Pancreas (tissue), 10 donors: ENCODE measurements around the gene HOXA11. TPM values are rescaled to one million over a fixed set of nuclear protein-coding genes. Genes with fewer than 3 reads are reported as not detected.

ENCODE experiments used
- ATAC-seq, 4 donors: fragments of 200-7000 bp; cut with Tn5 transposase; one replicate each; pipeline versions ENCODE4 v1.8.0 to v1.9.1; 2020; ENCODE audit warnings: mild to moderate bottlenecking in 4 of 4, moderate library complexity in 4 of 4
- DNase-seq, 6 donors: peaks; one replicate each; pipeline ENCODE4 v3.0.0-alpha.2; 2020
- FAIRE-seq: peaks from 2 replicates; lab custom pipeline; 2012; peaks lifted over from hg19 to GRCh38; lab: Jason Lieb, UNC
- H3K27ac ChIP-seq, 4 donors: fragments of 200-600 bp; sonication (generic); 1 replicate in 3 of 4; 2 replicates in 1 of 4; pipeline versions ENCODE4 v1.5.0 to v1.8.0; 2020
- H3K27me3 ChIP-seq, 4 donors: fragments of 200-600 bp; one replicate each; pipeline ENCODE4 v1.8.0; 2021
- H3K36me3 ChIP-seq, 3 donors: fragments of 200-600 bp; sonication (generic) in 1 of 3; one replicate each; pipeline versions ENCODE4 v1.5.0 to v1.8.0; 2020 to 2021
- H3K4me1 ChIP-seq, 3 donors: fragments of 200-600 bp; one replicate each; pipeline ENCODE4 v1.8.0; 2021
- H3K4me3 ChIP-seq, 4 donors: fragments of 200-600 bp; sonication (generic) in 2 of 4; one replicate each; pipeline versions ENCODE4 v1.5.0 to v1.8.0; 2020 to 2021
- H3K9me3 ChIP-seq, 4 donors: fragments of 200-600 bp; one replicate each; pipeline ENCODE4 v1.8.0; 2021
- CTCF ChIP-seq, 4 donors: fragments of 200-600 bp; sonication (generic) in 3 of 4; IDR thresholded peaks; one replicate each; pipeline versions ENCODE4 v1.5.0 to v1.8.0; 2021; ENCODE audit warnings: antibody characterized with exemption in 4 of 4
- WGBS, 2 donors: extraction: QIAGEN DNeasy Blood & Tissue Kit; methylation state at CpG; one replicate each; pipeline ENCODE4 v1.1.7; 2013; 5-methylcytosine and 5-hydroxymethylcytosine counted together
- intact Hi-C, 3 donors: fragments of 100-400 bp; cut with DNase I; formaldehyde crosslinking; loops; one replicate each; pipeline versions ENCODE4 v1.11.1 to v1.14.2; 2022
- polyA plus RNA-seq, 2 donors: library from polyadenylated mRNA; stranded (reverse); fragments of 200-250 nt; gene quantifications; one replicate each; pipeline ENCODE4 v1.2.3, GENCODE V29; 2013
- total RNA-seq, 6 donors: library from RNA; stranded (reverse); fragmentation: NEBNext Ultra II Directional in 4 of 6; extraction: Animal tissue kit (Norgen Biotek cat#: 25700) in 4 of 6; gene quantifications; one replicate each; pipeline versions ENCODE4 v1.2.1 to v1.2.4, GENCODE V29; 2021 to 2023
- donor health status: healthy with polysubstance abuse.
- donor health status: DM: no; HTN: no; CAD: no; lungs with moderate emphysema.
- donor health status: DM: no; HTN: no; CAD: no.
- donor health status: control.
- donor health status: control.
- donor health status: Bipolar disorder and iron deficiency.
- donor health status: DM: yes; HTN: yes; CAD: no.
- donor health status: DM: no; HTN: no; CAD: no.
- donor health status: DM: no; HTN: no; CAD: no.
- donor health status: DM: yes; HTN: yes; CAD: no.

The HOXA11 gene
- total and polyA plus RNA-seq, 8 donors: not detected

- H3K27ac ChIP-seq: no peak within 1 kb of the TSS
- no peaks in the 10 kb centered on the region for H3K9me3 ChIP-seq
- ATAC-seq (peak in 1 of 4 donors; percentile 24), DNase-seq (peak in 5 of 6 donors; percentile 0 to 71 (median 10)), FAIRE-seq (no peak)
- TF ChIP-seq CTCF (IDR thresholded peaks at IDR 0.05): no peak
- intact Hi-C loops: loop anchor here in 1 of 3 donors (10.0 kb wide), 1 partner anchor 1297 kb away; no protein-coding TSS in a partner anchor
- 7 to 9% methylated on average over 48 to 53 of the region's 53 CpGs for WGBS, 2 donors
- peaks cover 0 to 12% (median 0%) of the 10 kb centered on the region in 3 donors for H3K4me1 ChIP-seq
- no peaks in the 10 kb centered on the region for H3K36me3 ChIP-seq
- peak within 1 kb of the TSS in 1 of 4 donors; percentile 42 for H3K4me3 ChIP-seq
- H3K27me3 ChIP-seq: peaks cover 25 to 80% (median 39%) of the 10 kb centered on the region in 4 donors
These were observed 32.9 kb downstream of the HOXA11 start, which contains the start of gene HOXA3 for GRCh38 chr7:27151931-27152815. Gene HOXA3, minus strand, starts transcription at chr7:27152583. Its CDS starts 41,943 bp downstream, at chr7:27110640.

GRCh38 chr7:27151341-27151930, 33.6 kb downstream of the HOXA11 start:
- Histone ChIP-seq H3K4me3 (peak overlapping the region in 2 of 4 donors; percentile 12 to 42), H3K4me1 (peaks cover 0 to 12% (median 0%) of the 10 kb centered on the region in 3 donors), H3K9me3 (no peaks in the 10 kb centered on the region), H3K27me3 (peaks cover 25 to 80% (median 38%) of the 10 kb centered on the region in 4 donors), H3K27ac (no peak overlapping the region), H3K36me3 (no peaks in the 10 kb centered on the region)
- ATAC-seq: no peak
- intact Hi-C loops: loop anchor here in 1 of 3 donors (10.0 kb wide), 1 partner anchor 1297 kb away; no protein-coding TSS in a partner anchor
- FAIRE-seq: no peak
- TF ChIP-seq CTCF (IDR thresholded peaks at IDR 0.05): no peak
- DNase-seq: peak in 3 of 6 donors; percentile 5 to 34 (median 10)
- WGBS, 2 donors: 6 to 8% methylated on average over 27 of the region's 27 CpGs

- H3K4me3 ChIP-seq: peak overlapping the region in 2 of 4 donors; percentile 12 to 42
- peaks cover 0 to 12% (median 0%) of the 10 kb centered on the region in 3 donors for H3K4me1 ChIP-seq
- no peaks in the 10 kb centered on the region for H3K9me3 ChIP-seq
- peak; percentile 78 to 90 (median 86) for ATAC-seq
- no peaks in the 10 kb centered on the region for H3K36me3 ChIP-seq
- TF ChIP-seq CTCF (IDR thresholded peaks at IDR 0.05): peak; percentile 61 to 80 (median 76)
- intact Hi-C loops: loop anchor here in 1 of 3 donors (10.0 kb wide), 1 partner anchor 1296 kb away; no protein-coding TSS in a partner anchor
- H3K27ac ChIP-seq: no peak overlapping the region
- peaks cover 25 to 77% (median 33%) of the 10 kb centered on the region in 4 donors for H3K27me3 ChIP-seq
- DNase-seq: peak in 5 of 6 donors; percentile 36 to 86 (median 69)
- 4 to 5% methylated on average over 57 to 58 of the region's 58 CpGs for WGBS, 2 donors
- FAIRE-seq: no peak
These were observed 34.3 kb downstream of the HOXA11 start for GRCh38 chr7:27150568-27151340.

GRCh38 chr7:27149842-27150567, 35.0 kb downstream of the HOXA11 start:
- 39% methylated on average over 13 of the region's 13 CpGs for WGBS, 2 donors
- ATAC-seq (no peak), DNase-seq (peak in 1 of 6 donors; percentile 62), FAIRE-seq (no peak)
- no peak overlapping the region for H3K27ac ChIP-seq
- intact Hi-C loops: loop anchor here in 1 of 3 donors (10.0 kb wide), 1 partner anchor 1295 kb away; no protein-coding TSS in a partner anchor
- no peak for TF ChIP-seq CTCF (IDR thresholded peaks at IDR 0.05)
- H3K36me3 ChIP-seq: no peaks in the 10 kb centered on the region
- no peaks in the 10 kb centered on the region for H3K9me3 ChIP-seq
- H3K4me3 ChIP-seq: peak overlapping the region in 1 of 4 donors; percentile 42
- peaks cover 0 to 12% (median 0%) of the 10 kb centered on the region in 3 donors for H3K4me1 ChIP-seq
- peaks cover 18 to 76% (median 29%) of the 10 kb centered on the region in 4 donors for H3K27me3 ChIP-seq
